SKM-1 (cell line): ENCODE results near the gene APBB3.

Experiments used
- DNase-seq: peaks from one replicate; lab custom pipeline; 2025; ENCODE audit not compliant: unreplicated experiment; lab: John Stamatoyannopoulos, UW

APBB3 gene

GRCh38 chr5:140576776-140577201, 12.4 kb upstream of the APBB3 start:
- no peak for DNase-seq

- DNase-seq = no peak
These were observed 10.9 kb upstream of the APBB3 start for GRCh38 chr5:140575309-140575708.

GRCh38 chr5:140574165-140574564, 9.8 kb upstream of the APBB3 start:
- DNase-seq = no peak

GRCh38 chr5:140573683-140574082, 9.3 kb upstream of the APBB3 start:
- DNase-seq = no peak

- DNase-seq = no peak
These were observed 6.7 kb upstream of the APBB3 start for GRCh38 chr5:140571105-140571504.

GRCh38 chr5:140570488-140570887, 6.1 kb upstream of the APBB3 start:
- DNase-seq = no peak

- no peak for DNase-seq
These were observed 5.7 kb upstream of the APBB3 start for GRCh38 chr5:140570058-140570457.

GRCh38 chr5:140569197-140569596, 4.8 kb upstream of the APBB3 start:
- no peak for DNase-seq

- no peak for DNase-seq
These were observed 4.2 kb upstream of the APBB3 start for GRCh38 chr5:140568443-140569063.

- no peak for DNase-seq
These were observed 3.5 kb upstream of the APBB3 start for GRCh38 chr5:140567871-140568270.

GRCh38 chr5:140567136-140567818, 2.9 kb upstream of the APBB3 start:
- no peak for DNase-seq

GRCh38 chr5:140566665-140567064, 2.3 kb upstream of the APBB3 start:
- no peak for DNase-seq

GRCh38 chr5:140565780-140566095, 1.3 kb upstream of the APBB3 start:
- DNase-seq = no peak

- no peak for DNase-seq
These were observed 804 bp upstream of the APBB3 start for GRCh38 chr5:140565024-140565779.

GRCh38 chr5:140563596-140563995, 802 bp downstream of the APBB3 start:
- no peak for DNase-seq

GRCh38 chr5:140561753-140562523, 2.5 kb downstream of the APBB3 start:
- DNase-seq = no peak

- no peak for DNase-seq
These were observed 4.2 kb downstream of the APBB3 start for GRCh38 chr5:140560227-140560626.

GRCh38 chr5:140558542-140558941, 5.9 kb downstream of the APBB3 start:
- DNase-seq = no peak

GRCh38 chr5:140557965-140558364, 6.4 kb downstream of the APBB3 start:
- DNase-seq = no peak

GRCh38 chr5:140557136-140557805, 7.1 kb downstream of the APBB3 start, which contains the start of gene SRA1:
SRA1 (minus strand) TSS chr5:140557473; CDS start chr5:140557452, 21 bp downstream.
- peak; percentile 71 for DNase-seq

GRCh38 chr5:140556438-140556837, 8.0 kb downstream of the APBB3 start:
- no peak for DNase-seq
